ENCODE measurements around the gene EMC10. TPM values are rescaled to one million over a fixed set of nuclear protein-coding genes. Genes with fewer than 3 reads are reported as not detected.
A peak's percentile ranks its signal among the peaks of the same experiment; 100 is the strongest.

EMC10 gene
- total RNA-seq, 1 donor from 2014 or later, result 53.4 TPM

- FAIRE-seq, result no peak
- no peak for DNase-seq (ENCODE audit: low spot score in 2 of 2)
Measured at GRCh38 chr19:50536662-50537305, 60.5 kb downstream of the EMC10 start.

GRCh38 chr19:50537306-50537685 lies 61.0 kb downstream of the EMC10 start:
- DNase-seq (ENCODE audit: low spot score in 2 of 2), result no peak
- FAIRE-seq, result no peak

DNA sequence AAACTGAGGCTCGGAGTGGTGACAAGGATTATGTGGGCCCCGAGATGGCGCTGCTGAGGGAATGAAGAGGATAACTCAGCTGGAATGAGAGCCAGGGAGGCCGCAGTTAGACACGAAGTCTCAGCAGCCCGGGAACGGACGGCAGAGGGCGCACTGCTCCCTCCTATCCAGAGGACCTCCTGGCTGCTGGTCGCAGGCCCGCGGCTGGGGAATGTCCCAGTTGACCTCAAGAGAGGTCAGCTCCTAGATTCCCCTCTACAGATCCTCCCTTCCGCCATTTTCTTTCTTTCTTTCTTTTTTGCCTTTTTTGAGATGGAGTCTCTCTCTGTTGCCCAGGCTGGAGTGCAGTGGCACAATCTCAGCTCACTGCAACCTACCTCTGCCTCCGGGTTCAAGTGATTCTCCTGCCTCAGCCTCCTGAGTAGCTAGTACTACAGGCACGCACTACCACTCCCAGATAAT lies 61.5 kb downstream of the EMC10 start:
- DNase-seq (ENCODE audit: low spot score in 2 of 2), result peak in 1 of 2 donors; percentile 79
- no peak for FAIRE-seq

Other genes with a start within 250 kb of the EMC10 start
- 1.2 TPM for gene KCNC3, start 147.1 kb upstream of the EMC10 start, total RNA-seq
- gene NAPSA, start 110.9 kb upstream of the EMC10 start, total RNA-seq, result not detected
- 15.1 TPM for gene NR1H2, start 100.0 kb upstream of the EMC10 start, total RNA-seq
- 12.6 TPM for gene POLD1, start 92.2 kb upstream of the EMC10 start, total RNA-seq
- gene SPIB, start 57.6 kb upstream of the EMC10 start, total RNA-seq, result under 0.01 TPM
- not detected for gene MYBPC2, start 43.6 kb upstream of the EMC10 start, total RNA-seq
- 2.0 TPM for gene GARIN5A, start 341 bp downstream of the EMC10 start, total RNA-seq
- gene JOSD2, start 34.7 kb downstream of the EMC10 start, total RNA-seq, result 6.9 TPM
- 0.82 TPM for gene ASPDH, start 37.4 kb downstream of the EMC10 start, total RNA-seq
- gene LRRC4B, start 91.9 kb downstream of the EMC10 start, total RNA-seq, result 78.3 TPM
- gene SYT3, start 163.4 kb downstream of the EMC10 start, total RNA-seq, result 20.4 TPM
- gene C19orf81, start 172.9 kb downstream of the EMC10 start, total RNA-seq, result not detected
- 18.3 TPM for gene SHANK1, start 243.3 kb downstream of the EMC10 start, total RNA-seq
- gene CLEC11A, start 246.9 kb downstream of the EMC10 start, total RNA-seq, result 2.4 TPM